Adrenal gland (tissue), 5 donors: Measurements from ENCODE around the gene ANGEL1.

ENCODE experiments used
- POLR2A ChIP-seq, 2 donors: fragments of 450-650 bp; IDR thresholded peaks; one replicate each; pipeline ENCODE4 v1.6.1; 2017; ENCODE audit warnings: antibody characterized with exemption in 2 of 2, mild to moderate bottlenecking in 2 of 2, moderate library complexity in 1 of 2
- TF ChIP-seq, protein P1 (sequence below), 6 experiments: fragments of 450-650 bp in 4 of 6; fragments of 200-600 bp in 2 of 6; sonication (generic) in 1 of 6; IDR thresholded peaks; 1 replicate in 5 of 6; 2 replicates in 1 of 6; pipeline versions ENCODE4 v1.5.1 to v1.8.0; 2016 to 2021; ENCODE audit warnings: antibody characterized with exemption in 6 of 6, mild to moderate bottlenecking in 2 of 6, moderate library complexity in 1 of 6
- donor health status: DM: no; HTN: no; CAD: no.

DNA sequence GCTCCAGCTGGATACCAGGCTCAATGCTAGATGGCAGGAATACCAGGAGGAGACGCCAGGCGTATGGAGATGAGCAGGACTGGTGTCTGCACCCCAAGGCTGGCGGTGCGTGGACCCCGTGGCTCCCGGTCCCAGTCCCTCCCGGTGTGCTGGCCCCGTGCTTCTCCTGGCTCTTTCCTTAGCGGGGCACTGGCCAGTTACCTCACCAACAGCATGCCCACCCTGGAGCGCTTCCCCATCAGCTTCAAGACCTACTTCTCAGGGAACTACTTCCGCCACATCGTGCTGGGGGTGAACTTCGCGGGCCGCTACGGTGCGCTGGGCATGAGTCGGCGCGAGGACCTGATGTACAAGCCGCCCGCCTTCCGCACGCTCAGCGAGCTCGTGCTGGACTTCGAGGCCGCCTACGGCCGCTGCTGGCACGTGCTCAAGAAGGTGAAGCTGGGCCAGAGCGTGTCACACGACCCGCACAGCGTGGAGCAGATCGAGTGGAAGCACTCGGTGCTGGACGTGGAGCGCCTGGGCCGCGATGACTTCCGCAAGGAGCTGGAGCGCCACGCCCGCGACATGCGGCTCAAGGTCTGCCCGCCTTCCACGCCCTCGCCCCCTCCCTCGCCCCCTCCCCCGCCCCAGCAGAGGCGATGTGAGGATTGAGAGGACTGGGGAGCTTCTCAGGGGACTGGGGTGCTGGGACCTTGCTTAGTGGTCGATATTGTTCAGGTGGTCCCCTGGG is 36.8 kb downstream of the ANGEL1 start:
- TF ChIP-seq, protein P1, sequence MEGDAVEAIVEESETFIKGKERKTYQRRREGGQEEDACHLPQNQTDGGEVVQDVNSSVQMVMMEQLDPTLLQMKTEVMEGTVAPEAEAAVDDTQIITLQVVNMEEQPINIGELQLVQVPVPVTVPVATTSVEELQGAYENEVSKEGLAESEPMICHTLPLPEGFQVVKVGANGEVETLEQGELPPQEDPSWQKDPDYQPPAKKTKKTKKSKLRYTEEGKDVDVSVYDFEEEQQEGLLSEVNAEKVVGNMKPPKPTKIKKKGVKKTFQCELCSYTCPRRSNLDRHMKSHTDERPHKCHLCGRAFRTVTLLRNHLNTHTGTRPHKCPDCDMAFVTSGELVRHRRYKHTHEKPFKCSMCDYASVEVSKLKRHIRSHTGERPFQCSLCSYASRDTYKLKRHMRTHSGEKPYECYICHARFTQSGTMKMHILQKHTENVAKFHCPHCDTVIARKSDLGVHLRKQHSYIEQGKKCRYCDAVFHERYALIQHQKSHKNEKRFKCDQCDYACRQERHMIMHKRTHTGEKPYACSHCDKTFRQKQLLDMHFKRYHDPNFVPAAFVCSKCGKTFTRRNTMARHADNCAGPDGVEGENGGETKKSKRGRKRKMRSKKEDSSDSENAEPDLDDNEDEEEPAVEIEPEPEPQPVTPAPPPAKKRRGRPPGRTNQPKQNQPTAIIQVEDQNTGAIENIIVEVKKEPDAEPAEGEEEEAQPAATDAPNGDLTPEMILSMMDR (IDR thresholded peaks at IDR 0.05): no peak
- TF ChIP-seq POLR2A (IDR thresholded peaks at IDR 0.05): no peak
